Breast epithelium (tissue), 3 donors: ENCODE results near the gene LCE6A.

ENCODE experiments used
- POLR2AphosphoS5 ChIP-seq, 3 donors: sonication (generic); formaldehyde crosslinking; IDR thresholded peaks; one replicate each; pipeline ENCODE4 v1.6.1; 2017; ENCODE audit warnings: antibody characterized with exemption in 3 of 3
- TF ChIP-seq, protein P1 (sequence below), 3 donors: fragments of 450-650 bp; IDR thresholded peaks; one replicate each; pipeline ENCODE4 v1.5.1; 2016 to 2017; ENCODE audit warnings: antibody characterized with exemption in 3 of 3, mild to moderate bottlenecking in 3 of 3, moderate library complexity in 3 of 3

- TF ChIP-seq, protein P1, sequence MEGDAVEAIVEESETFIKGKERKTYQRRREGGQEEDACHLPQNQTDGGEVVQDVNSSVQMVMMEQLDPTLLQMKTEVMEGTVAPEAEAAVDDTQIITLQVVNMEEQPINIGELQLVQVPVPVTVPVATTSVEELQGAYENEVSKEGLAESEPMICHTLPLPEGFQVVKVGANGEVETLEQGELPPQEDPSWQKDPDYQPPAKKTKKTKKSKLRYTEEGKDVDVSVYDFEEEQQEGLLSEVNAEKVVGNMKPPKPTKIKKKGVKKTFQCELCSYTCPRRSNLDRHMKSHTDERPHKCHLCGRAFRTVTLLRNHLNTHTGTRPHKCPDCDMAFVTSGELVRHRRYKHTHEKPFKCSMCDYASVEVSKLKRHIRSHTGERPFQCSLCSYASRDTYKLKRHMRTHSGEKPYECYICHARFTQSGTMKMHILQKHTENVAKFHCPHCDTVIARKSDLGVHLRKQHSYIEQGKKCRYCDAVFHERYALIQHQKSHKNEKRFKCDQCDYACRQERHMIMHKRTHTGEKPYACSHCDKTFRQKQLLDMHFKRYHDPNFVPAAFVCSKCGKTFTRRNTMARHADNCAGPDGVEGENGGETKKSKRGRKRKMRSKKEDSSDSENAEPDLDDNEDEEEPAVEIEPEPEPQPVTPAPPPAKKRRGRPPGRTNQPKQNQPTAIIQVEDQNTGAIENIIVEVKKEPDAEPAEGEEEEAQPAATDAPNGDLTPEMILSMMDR (IDR thresholded peaks at IDR 0.05): no peak
- no peak for TF ChIP-seq POLR2AphosphoS5 (IDR thresholded peaks at IDR 0.05)
Observed at GRCh38 chr1:152871731-152872126, 29.1 kb downstream of the LCE6A start.
